ENCODE measurements around the gene ZSCAN12.
"Not testable (repeated sequence)": the region's sequence is repeated elsewhere in the genome, so short reads cannot be mapped to it uniquely, and the experiment has no call there.

DNA sequence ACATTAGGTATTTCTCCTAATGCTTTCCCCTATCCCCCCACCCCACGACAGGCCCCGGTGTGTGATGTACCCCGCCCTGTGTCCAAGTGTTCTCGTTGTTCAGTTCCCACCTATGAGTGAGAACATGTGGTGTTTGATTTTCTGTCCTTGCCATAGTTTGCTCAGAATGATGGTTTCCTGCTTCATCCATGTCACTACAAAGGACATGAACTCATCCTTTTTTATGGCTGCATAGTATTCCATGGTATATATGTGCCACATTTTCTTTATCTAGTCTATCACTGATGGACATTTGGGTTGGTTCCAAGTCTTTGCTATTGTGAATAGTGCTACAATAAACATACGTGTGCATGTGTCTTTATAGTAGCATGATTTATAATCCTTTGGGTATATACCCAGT lies 4.4 kb upstream of the ZSCAN12 start:
- TF ChIP-seq RAD51 (IDR thresholded peaks at IDR 0.05); CHD1 (IDR thresholded peaks at IDR 0.05; ENCODE audit: low read depth, low read length); EP300 (IDR thresholded peaks at IDR 0.05; ENCODE audit: borderline replicate concordance in 1 of 2, control insufficient read depth in 1 of 2, low read depth in 2 of 2, low read length in 2 of 2); POLR2A (IDR thresholded peaks at IDR 0.05; ENCODE audit: low read depth, low read length); LARP7 (IDR thresholded peaks at IDR 0.05); POLR2AphosphoS5 (IDR thresholded peaks at IDR 0.05; ENCODE audit: low read length): not testable (repeated sequence)
- TF ChIP-seq, protein P1, sequence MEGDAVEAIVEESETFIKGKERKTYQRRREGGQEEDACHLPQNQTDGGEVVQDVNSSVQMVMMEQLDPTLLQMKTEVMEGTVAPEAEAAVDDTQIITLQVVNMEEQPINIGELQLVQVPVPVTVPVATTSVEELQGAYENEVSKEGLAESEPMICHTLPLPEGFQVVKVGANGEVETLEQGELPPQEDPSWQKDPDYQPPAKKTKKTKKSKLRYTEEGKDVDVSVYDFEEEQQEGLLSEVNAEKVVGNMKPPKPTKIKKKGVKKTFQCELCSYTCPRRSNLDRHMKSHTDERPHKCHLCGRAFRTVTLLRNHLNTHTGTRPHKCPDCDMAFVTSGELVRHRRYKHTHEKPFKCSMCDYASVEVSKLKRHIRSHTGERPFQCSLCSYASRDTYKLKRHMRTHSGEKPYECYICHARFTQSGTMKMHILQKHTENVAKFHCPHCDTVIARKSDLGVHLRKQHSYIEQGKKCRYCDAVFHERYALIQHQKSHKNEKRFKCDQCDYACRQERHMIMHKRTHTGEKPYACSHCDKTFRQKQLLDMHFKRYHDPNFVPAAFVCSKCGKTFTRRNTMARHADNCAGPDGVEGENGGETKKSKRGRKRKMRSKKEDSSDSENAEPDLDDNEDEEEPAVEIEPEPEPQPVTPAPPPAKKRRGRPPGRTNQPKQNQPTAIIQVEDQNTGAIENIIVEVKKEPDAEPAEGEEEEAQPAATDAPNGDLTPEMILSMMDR (IDR thresholded peaks at IDR 0.05 in 2 of 3, conservative IDR thresholded peaks at IDR 0.05 in 1 of 3; ENCODE audit: control insufficient read depth in 2 of 3, extremely low read depth in 1 of 3, insufficient read depth in 1 of 3, low read depth in 3 of 3, low read length in 3 of 3): not testable (repeated sequence)
- TF ChIP-seq, protein P2, sequence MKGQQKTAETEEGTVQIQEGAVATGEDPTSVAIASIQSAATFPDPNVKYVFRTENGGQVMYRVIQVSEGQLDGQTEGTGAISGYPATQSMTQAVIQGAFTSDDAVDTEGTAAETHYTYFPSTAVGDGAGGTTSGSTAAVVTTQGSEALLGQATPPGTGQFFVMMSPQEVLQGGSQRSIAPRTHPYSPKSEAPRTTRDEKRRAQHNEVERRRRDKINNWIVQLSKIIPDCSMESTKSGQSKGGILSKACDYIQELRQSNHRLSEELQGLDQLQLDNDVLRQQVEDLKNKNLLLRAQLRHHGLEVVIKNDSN (IDR thresholded peaks at IDR 0.05; ENCODE audit: borderline replicate concordance, extremely low read length, insufficient read depth, low read depth, low read length): not testable (repeated sequence)
- TF ChIP-seq, protein P3, sequence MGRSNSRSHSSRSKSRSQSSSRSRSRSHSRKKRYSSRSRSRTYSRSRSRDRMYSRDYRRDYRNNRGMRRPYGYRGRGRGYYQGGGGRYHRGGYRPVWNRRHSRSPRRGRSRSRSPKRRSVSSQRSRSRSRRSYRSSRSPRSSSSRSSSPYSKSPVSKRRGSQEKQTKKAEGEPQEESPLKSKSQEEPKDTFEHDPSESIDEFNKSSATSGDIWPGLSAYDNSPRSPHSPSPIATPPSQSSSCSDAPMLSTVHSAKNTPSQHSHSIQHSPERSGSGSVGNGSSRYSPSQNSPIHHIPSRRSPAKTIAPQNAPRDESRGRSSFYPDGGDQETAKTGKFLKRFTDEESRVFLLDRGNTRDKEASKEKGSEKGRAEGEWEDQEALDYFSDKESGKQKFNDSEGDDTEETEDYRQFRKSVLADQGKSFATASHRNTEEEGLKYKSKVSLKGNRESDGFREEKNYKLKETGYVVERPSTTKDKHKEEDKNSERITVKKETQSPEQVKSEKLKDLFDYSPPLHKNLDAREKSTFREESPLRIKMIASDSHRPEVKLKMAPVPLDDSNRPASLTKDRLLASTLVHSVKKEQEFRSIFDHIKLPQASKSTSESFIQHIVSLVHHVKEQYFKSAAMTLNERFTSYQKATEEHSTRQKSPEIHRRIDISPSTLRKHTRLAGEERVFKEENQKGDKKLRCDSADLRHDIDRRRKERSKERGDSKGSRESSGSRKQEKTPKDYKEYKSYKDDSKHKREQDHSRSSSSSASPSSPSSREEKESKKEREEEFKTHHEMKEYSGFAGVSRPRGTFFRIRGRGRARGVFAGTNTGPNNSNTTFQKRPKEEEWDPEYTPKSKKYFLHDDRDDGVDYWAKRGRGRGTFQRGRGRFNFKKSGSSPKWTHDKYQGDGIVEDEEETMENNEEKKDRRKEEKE (IDR thresholded peaks at IDR 0.05): not testable (repeated sequence)
- TF ChIP-seq, protein P4, sequence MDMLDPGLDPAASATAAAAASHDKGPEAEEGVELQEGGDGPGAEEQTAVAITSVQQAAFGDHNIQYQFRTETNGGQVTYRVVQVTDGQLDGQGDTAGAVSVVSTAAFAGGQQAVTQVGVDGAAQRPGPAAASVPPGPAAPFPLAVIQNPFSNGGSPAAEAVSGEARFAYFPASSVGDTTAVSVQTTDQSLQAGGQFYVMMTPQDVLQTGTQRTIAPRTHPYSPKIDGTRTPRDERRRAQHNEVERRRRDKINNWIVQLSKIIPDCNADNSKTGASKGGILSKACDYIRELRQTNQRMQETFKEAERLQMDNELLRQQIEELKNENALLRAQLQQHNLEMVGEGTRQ (IDR thresholded peaks at IDR 0.05; ENCODE audit: borderline replicate concordance, low read depth, low read length): not testable (repeated sequence)

Data from GM12878 (cell line).